Measurements from ENCODE around the gene HSF2.

The HSF2 gene

DNA sequence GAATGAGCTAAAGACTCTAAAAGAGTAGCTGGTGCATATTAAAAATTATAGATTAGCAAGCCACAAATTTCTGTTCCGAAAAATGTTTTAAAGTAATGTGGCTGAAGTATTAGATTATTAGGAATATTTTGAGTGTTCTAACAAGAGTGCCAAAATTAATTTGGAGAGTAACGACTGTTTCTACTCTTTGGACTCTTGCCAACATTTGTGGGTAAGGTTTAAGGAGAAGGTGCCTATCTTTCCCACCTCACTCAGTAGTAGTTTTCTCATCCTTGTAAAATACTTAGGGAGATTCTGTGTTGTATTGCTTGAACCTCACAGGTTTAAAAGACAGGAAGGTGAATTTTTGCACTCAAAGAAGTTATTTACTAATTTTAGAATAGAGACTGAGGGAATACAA, 5.0 kb downstream of the HSF2 start:
- CTCF ChIA-PET: no interaction called here
- TF ChIP-seq, protein P1, sequence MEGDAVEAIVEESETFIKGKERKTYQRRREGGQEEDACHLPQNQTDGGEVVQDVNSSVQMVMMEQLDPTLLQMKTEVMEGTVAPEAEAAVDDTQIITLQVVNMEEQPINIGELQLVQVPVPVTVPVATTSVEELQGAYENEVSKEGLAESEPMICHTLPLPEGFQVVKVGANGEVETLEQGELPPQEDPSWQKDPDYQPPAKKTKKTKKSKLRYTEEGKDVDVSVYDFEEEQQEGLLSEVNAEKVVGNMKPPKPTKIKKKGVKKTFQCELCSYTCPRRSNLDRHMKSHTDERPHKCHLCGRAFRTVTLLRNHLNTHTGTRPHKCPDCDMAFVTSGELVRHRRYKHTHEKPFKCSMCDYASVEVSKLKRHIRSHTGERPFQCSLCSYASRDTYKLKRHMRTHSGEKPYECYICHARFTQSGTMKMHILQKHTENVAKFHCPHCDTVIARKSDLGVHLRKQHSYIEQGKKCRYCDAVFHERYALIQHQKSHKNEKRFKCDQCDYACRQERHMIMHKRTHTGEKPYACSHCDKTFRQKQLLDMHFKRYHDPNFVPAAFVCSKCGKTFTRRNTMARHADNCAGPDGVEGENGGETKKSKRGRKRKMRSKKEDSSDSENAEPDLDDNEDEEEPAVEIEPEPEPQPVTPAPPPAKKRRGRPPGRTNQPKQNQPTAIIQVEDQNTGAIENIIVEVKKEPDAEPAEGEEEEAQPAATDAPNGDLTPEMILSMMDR (IDR thresholded peaks at IDR 0.05; ENCODE audit: insufficient read depth, low read length, missing control alignments): no peak

DNA sequence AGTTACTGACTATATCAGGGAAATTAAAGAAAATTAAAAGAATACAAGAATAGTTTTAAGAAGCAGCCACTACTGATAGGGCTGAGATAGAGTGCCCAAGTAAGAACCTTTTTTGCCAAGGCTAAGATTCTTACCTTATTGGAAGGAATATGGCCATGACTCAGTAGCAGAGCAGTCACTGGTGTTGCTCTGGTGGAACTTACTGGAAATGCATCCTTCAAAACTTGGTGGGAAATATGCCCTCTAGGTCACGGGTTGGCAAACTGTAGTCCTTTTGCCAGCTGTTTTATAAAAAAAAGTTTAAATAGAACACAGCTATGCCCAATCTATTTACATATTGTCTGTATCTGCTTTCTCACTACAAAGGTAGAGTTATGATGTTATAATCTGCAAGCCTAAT, 6.0 kb downstream of the HSF2 start:
- CTCF ChIA-PET: interaction anchor here (1.1 kb wide), 1 partner anchor 69 kb away, joined by 3 read pairs; no protein-coding TSS in a partner anchor
- TF ChIP-seq, protein P1 (IDR thresholded peaks at IDR 0.05; ENCODE audit: insufficient read depth, low read length, missing control alignments): no peak
- no peak overlapping the region for H3K4me3 ChIP-seq (ENCODE audit: low read depth, low read length)
- DNase-seq (ENCODE audit: low read depth, low spot score): no peak
- POLR2A ChIA-PET: no interaction called here

More for the DNA sequence above, 5.0 kb downstream of the HSF2 start:
- no peak overlapping the region for H3K4me3 ChIP-seq (ENCODE audit: low read depth, low read length)
- POLR2A ChIA-PET: no interaction called here
- no peak for DNase-seq (ENCODE audit: low read depth, low spot score)

DNA sequence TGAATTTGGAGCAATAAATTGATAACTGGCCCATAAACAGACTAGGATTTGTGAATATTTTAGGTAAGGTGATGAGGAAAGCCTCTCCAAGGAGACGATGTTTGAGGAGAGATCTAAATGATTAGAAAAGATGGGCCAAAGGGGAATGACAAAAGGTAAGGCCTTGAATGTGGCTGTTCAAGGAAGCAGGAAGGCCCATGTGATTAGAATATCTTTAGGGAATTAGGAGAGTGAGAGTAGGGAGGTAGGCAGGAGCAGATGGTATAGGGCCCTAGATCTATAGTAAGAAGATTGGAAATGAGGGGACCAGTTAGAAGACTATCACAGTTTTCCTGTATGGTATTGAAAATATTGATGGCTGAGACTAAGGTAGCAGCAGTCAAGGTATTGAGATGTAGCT, 6.7 kb downstream of the HSF2 start:
- ChIA-PET POLR2A (no interaction called here), CTCF (interaction anchor here (1.1 kb wide), 1 partner anchor 68 kb away, joined by 3 read pairs; no protein-coding TSS in a partner anchor)
- TF ChIP-seq, protein P1 (IDR thresholded peaks at IDR 0.05; ENCODE audit: insufficient read depth, low read length, missing control alignments): no peak
- H3K4me3 ChIP-seq (ENCODE audit: low read depth, low read length): no peak overlapping the region
- no peak for DNase-seq (ENCODE audit: low read depth, low spot score)

DNA sequence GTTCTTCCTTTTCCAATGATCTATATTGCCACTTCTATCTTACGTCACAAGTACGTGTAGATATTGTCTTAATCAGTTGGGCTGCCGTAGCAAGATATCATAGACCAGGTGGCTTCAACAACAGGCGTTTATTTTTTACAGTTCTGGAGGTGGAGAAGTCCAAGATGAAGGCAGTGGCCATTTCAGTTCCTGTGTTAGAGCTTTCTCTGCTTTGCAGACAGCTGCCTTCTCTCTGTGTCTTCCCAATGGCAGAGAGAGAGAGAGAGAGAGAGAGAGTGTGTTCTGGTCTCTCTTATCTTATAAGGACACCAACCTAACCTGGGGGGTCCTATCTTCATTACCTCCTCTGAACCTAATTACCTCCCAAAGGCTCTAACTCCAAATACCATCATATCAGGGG, 8.3 kb downstream of the HSF2 start:
- CTCF ChIA-PET: interaction anchor here (1.3 kb wide), 1 partner anchor 9 kb away, joined by 4 read pairs; the partner anchor contains the start of gene HSF2
- POLR2A ChIA-PET: no interaction called here
- TF ChIP-seq, protein P1 (IDR thresholded peaks at IDR 0.05; ENCODE audit: insufficient read depth, low read length, missing control alignments): no peak
- no peak for DNase-seq (ENCODE audit: low read depth, low spot score)
- H3K4me3 ChIP-seq (ENCODE audit: low read depth, low read length): no peak overlapping the region

DNA sequence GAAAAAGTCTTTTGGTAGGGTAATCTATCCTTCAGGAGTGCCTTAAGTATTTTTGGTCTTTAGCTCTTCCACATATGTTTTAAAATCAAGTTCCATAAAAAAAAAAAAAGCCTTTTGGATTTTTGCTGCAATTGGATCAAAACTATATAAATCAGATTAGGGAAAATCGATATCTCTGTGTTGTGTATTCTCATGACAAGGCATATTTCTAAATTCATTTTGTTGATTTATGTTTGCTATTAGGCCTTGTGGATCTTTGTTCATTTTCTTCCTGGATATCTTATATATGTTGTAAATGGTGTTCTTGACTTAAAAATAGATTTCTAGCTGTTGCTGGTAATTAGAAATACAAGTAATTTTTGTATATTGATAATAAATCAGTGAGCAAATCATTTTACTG, 8.8 kb downstream of the HSF2 start:
- no peak for DNase-seq (ENCODE audit: low read depth, low spot score)
- TF ChIP-seq, protein P1 (IDR thresholded peaks at IDR 0.05; ENCODE audit: insufficient read depth, low read length, missing control alignments): no peak
- POLR2A ChIA-PET: no interaction called here
- no peak overlapping the region for H3K4me3 ChIP-seq (ENCODE audit: low read depth, low read length)
- CTCF ChIA-PET: interaction anchor here (1.3 kb wide), 1 partner anchor 9 kb away, joined by 4 read pairs; the partner anchor contains the start of gene HSF2

DNA sequence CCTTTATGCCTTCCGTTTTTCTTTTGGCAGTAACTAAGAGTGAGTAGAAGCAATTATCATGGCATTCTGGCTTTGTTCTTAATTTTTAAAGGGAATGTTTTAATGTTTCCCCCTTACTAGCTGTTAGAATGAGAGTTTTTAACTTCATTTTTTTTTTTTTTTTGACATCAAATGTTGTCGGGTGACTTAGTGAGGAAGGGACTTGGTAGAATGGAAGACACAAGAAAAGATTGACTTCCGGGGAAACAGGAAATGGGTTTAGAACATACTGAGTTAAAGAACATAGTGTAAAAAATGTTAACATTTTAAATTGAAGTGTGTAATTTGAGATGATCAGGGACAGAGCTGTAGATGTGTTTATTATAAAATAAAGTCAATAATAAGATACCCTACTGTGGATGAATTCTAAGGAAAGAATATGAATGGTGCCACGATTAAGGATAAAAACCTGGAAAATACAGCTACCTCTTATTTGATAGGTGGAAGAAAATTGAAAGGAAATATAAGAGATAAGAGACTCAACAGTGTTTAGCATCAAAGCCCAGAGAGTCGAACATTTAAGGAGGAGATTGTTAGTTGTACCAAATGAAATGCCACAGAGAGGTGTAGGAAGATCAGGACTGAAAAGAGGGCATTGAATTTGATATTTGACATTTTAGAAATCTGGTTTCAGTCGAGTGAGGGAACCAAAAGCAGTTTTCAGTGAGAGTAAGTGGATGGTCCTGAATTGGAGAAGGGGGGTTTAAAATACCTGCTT, 9.4 kb downstream of the HSF2 start:
- TF ChIP-seq, protein P1 (IDR thresholded peaks at IDR 0.05; ENCODE audit: insufficient read depth, low read length, missing control alignments): no peak
- no peak for DNase-seq (ENCODE audit: low read depth, low spot score)
- ChIA-PET CTCF (interaction anchor here (1.3 kb wide), 1 partner anchor 10 kb away, joined by 4 read pairs; the partner anchor contains the start of gene HSF2), POLR2A (no interaction called here)
- no peak overlapping the region for H3K4me3 ChIP-seq (ENCODE audit: low read depth, low read length)
